HL-60 (cell line): ENCODE measurements around the gene PCDHGB6.

Experiments
- DNase-seq, 2 experiments: peaks; one replicate each; pipeline ENCODE4 v3.0.0-alpha.2; 2010 to 2020; ENCODE audit warnings: low read depth in 1 of 2, low spot score in 1 of 2
- H3K27ac ChIP-seq: fragments of 250-450 bp; sonication (Bioruptor Pico); replicated peaks from 2 replicates; pipeline ENCODE4 v1.5.1; 2020; ENCODE audit warnings: mild to moderate bottlenecking, moderate library complexity
- H3K27me3 ChIP-seq: fragments of 250-450 bp; sonication (Bioruptor Pico); 2 replicates; pipeline ENCODE4 v1.5.1; 2021; ENCODE audit warnings: mild to moderate bottlenecking, moderate library complexity; ENCODE audit not compliant: insufficient read depth, poor library complexity, severe bottlenecking
- H3K4me3 ChIP-seq: replicated peaks from 2 replicates; pipeline ENCODE4 v1.5.1; 2011; ENCODE audit warnings: mild to moderate bottlenecking, control low read depth, low read length; ENCODE audit not compliant: insufficient read depth
- CTCF ChIP-seq: IDR thresholded peaks from one replicate; pipeline ENCODE4 v1.5.1; 2011; ENCODE audit warnings: low read length, control low read depth, inconsistent platforms; ENCODE audit not compliant: insufficient read depth
- GABPA ChIP-seq: IDR thresholded peaks from 2 replicates; pipeline ENCODE4 v1.6.1; 2012; ENCODE audit warnings: low read depth
- POLR2AphosphoS5 ChIP-seq: IDR thresholded peaks from 2 replicates; pipeline ENCODE4 v1.6.1; 2012; ENCODE audit warnings: low read depth
- REST ChIP-seq: IDR thresholded peaks from 2 replicates; pipeline ENCODE4 v1.6.1; 2012; ENCODE audit warnings: low read depth; ENCODE audit not compliant: insufficient replicate concordance
- SPI1 ChIP-seq: IDR thresholded peaks from 2 replicates; pipeline ENCODE4 v1.6.1; 2012; ENCODE audit warnings: low read depth, mild to moderate bottlenecking, borderline replicate concordance

Gene PCDHGB6

GRCh38 chr5:141382469-141383294 lies 25.1 kb upstream of the PCDHGB6 start, which contains the start of gene PCDHGA7:
Gene PCDHGA7, plus strand, starts transcription at chr5:141382742. Its CDS starts 158 bp downstream, at chr5:141382900.
- H3K27me3 ChIP-seq, result no peaks in the 10 kb centered on the region
- H3K4me3 ChIP-seq, result peak within 1 kb of the TSS; percentile 47
- no peak within 1 kb of the TSS; the same call in 1 of the 2 replicates for H3K27ac ChIP-seq
- TF ChIP-seq GABPA (no peak), CTCF (peak; percentile 33), REST (no peak), POLR2AphosphoS5 (no peak)
- DNase-seq, result peak in 1 of 2 experiments; percentile 32

- TF ChIP-seq POLR2AphosphoS5 (no peak), REST (no peak), CTCF (no peak), GABPA (no peak), SPI1 (no peak)
- H3K27ac ChIP-seq, result no peak overlapping the region
- H3K27me3 ChIP-seq, result no peaks in the 10 kb centered on the region
- H3K4me3 ChIP-seq, result no peak overlapping the region
- DNase-seq, result no peak
Measured at GRCh38 chr5:141383345-141383744, 24.5 kb upstream of the PCDHGB6 start.

GRCh38 chr5:141384471-141385267 lies 23.2 kb upstream of the PCDHGB6 start:
- H3K4me3 ChIP-seq, result no peak overlapping the region
- no peak for DNase-seq
- TF ChIP-seq CTCF, result no peak
- no peak for TF ChIP-seq POLR2AphosphoS5
- no peak for TF ChIP-seq GABPA
- TF ChIP-seq SPI1, result no peak
- no peak for TF ChIP-seq REST
- no peak overlapping the region for H3K27ac ChIP-seq
- no peaks in the 10 kb centered on the region for H3K27me3 ChIP-seq
